A673 (cell line): ENCODE results near the gene APOL6.

Experiments used
- CTCF ChIP-seq: fragments of 300-800, 200-600 bp; sonication (generic); conservative IDR thresholded peaks from 2 replicates; pipeline ENCODE4 v1.5.1; 2017; ENCODE audit warnings: low read depth, mild to moderate bottlenecking, antibody characterized with exemption, low read length, moderate library complexity, mixed read lengths
- EZH2 ChIP-seq: fragments of 200-600 bp; sonication (generic); IDR thresholded peaks from 2 replicates; pipeline ENCODE4 v1.6.1; 2017; ENCODE audit warnings: borderline replicate concordance, low read depth, mild to moderate bottlenecking, mixed read lengths, antibody characterized with exemption, low read length; ENCODE audit not compliant: poor library complexity, severe bottlenecking

GRCh38 chr22:35703861-35704584, 55.8 kb downstream of the APOL6 start:
- no peak for TF ChIP-seq CTCF
- TF ChIP-seq EZH2, result no peak
